ENCODE measurements around the gene COPG1. TPM values are rescaled to one million over a fixed set of nuclear protein-coding genes. Genes with fewer than 3 reads are reported as not detected.

COPG1 gene
- total and polyA plus RNA-seq, 9 donors = 49.2 to 147 (median 115) TPM

GRCh38 chr3:129314386-129315222 lies 65.2 kb downstream of the COPG1 start:
- 1% methylated on average over 50 to 53 of the region's 53 CpGs for WGBS, 3 donors
- DNase-seq = peak; percentile 88 to 94 (median 92)
- peaks cover 8% of the 10 kb centered on the region for H3K4me1 ChIP-seq (ENCODE audit: insufficient read depth)
- H3K4me3 ChIP-seq = peak overlapping the region; percentile 63
- no peaks in the 10 kb centered on the region for H3K36me3 ChIP-seq
- intact Hi-C loops (cut with DNase I) = loop anchor here in 3 of 4 donors (1.0 to 10.0 kb wide), 5 partner anchors 35 to 130 kb away; partner anchors contain the start of genes HMCES (in 2 of the 3), CNBP (in 1 of the 3) and MBD4 (in 1 of the 3)
- H3K27me3 ChIP-seq = no peaks in the 10 kb centered on the region
- peak overlapping the region; percentile 87 to 90 for H3K27ac ChIP-seq
- no peak for TF ChIP-seq EP300 (IDR thresholded peaks at IDR 0.05)
- TF ChIP-seq CTCF (IDR thresholded peaks at IDR 0.05) = peak in 1 of 3 donors; percentile 18
- TF ChIP-seq POLR2A (IDR thresholded peaks at IDR 0.05) = peak; percentile 40
- H3K9me3 ChIP-seq = no peaks in the 10 kb centered on the region

- TF ChIP-seq EP300 (IDR thresholded peaks at IDR 0.05) = no peak
- no peak for TF ChIP-seq CTCF (IDR thresholded peaks at IDR 0.05)
- TF ChIP-seq POLR2A (IDR thresholded peaks at IDR 0.05) = no peak
- peak overlapping the region; percentile 63 for H3K4me3 ChIP-seq
- peaks cover 8% of the 10 kb centered on the region for H3K4me1 ChIP-seq (ENCODE audit: insufficient read depth)
- no peaks in the 10 kb centered on the region for H3K36me3 ChIP-seq
- no peaks in the 10 kb centered on the region for H3K9me3 ChIP-seq
- WGBS, 3 donors = 0 to 1% (median 1%) methylated on average over 74 to 80 of the region's 80 CpGs
- no peaks in the 10 kb centered on the region for H3K27me3 ChIP-seq
- intact Hi-C loops (cut with DNase I) = loop anchor here in 3 of 4 donors (1.0 to 10.0 kb wide), 5 partner anchors 36 to 131 kb away; partner anchors contain the start of genes HMCES (in 2 of the 3), CNBP (in 1 of the 3) and MBD4 (in 1 of the 3)
- peak overlapping the region; percentile 87 to 90 for H3K27ac ChIP-seq
- DNase-seq = peak in 4 of 5 donors; percentile 60 to 67 (median 64)
Measured at GRCh38 chr3:129315223-129315997, 66.0 kb downstream of the COPG1 start.

- WGBS, 3 donors = 0% methylated on average over 16 to 34 of the region's 34 CpGs
- no peak for DNase-seq
- Histone ChIP-seq H3K27me3 (no peaks in the 10 kb centered on the region), H3K36me3 (no peaks in the 10 kb centered on the region), H3K4me3 (peak overlapping the region; percentile 63), H3K9me3 (no peaks in the 10 kb centered on the region), H3K27ac (peak overlapping the region; percentile 87 to 90), H3K4me1 (ENCODE audit: insufficient read depth) (peaks cover 8% of the 10 kb centered on the region)
- no peak for TF ChIP-seq EP300 (IDR thresholded peaks at IDR 0.05)
- intact Hi-C loops (cut with DNase I) = loop anchor here in 3 of 4 donors (1.0 to 10.0 kb wide), 5 partner anchors 37 to 131 kb away; partner anchors contain the start of genes HMCES (in 2 of the 3), CNBP (in 1 of the 3) and MBD4 (in 1 of the 3)
Measured at GRCh38 chr3:129315998-129316247, 66.5 kb downstream of the COPG1 start.

- intact Hi-C loops (cut with DNase I) = loop anchor here in 2 of 4 donors (5.0 to 10.0 kb wide), 3 partner anchors 39 to 132 kb away; partner anchors contain the start of genes CNBP (in 1 of the 2), HMCES (in 1 of the 2) and MBD4 (in 1 of the 2)
- TF ChIP-seq CTCF (IDR thresholded peaks at IDR 0.05) (peak; percentile 40 to 52 (median 51)), EP300 (IDR thresholded peaks at IDR 0.05) (no peak), POLR2A (IDR thresholded peaks at IDR 0.05) (peak; percentile 99)
- DNase-seq = peak; percentile 85 to 94 (median 93)
- no peaks in the 10 kb centered on the region for H3K36me3 ChIP-seq
- 0 to 1% (median 1%) methylated on average over 40 to 65 of the region's 65 CpGs for WGBS, 3 donors
- peaks cover 8% of the 10 kb centered on the region for H3K4me1 ChIP-seq (ENCODE audit: insufficient read depth)
- peak overlapping the region; percentile 63 for H3K4me3 ChIP-seq
- no peaks in the 10 kb centered on the region for H3K9me3 ChIP-seq
- H3K27me3 ChIP-seq = no peaks in the 10 kb centered on the region
- H3K27ac ChIP-seq = peak overlapping the region; percentile 87 to 90
Measured at GRCh38 chr3:129316248-129317013, 67.0 kb downstream of the COPG1 start.
